Stimulated activated CD8-positive, alpha-beta memory T cell treated with anti-CD3 and anti-CD28 coated beads, Interleukin-12 subunit alpha, Interleukin-12 subunit beta, amount 100 ng/mL, for 1 hour (primary cell): ENCODE results near the gene ATXN1.
"Not testable (repeated sequence)": the region's sequence is repeated elsewhere in the genome, so short reads cannot be mapped to it uniquely, and the experiment has no call there.

Source experiments
- DNase-seq: peaks from one replicate; pipeline ENCODE4 v3.0.0-alpha.2; 2020; ENCODE audit warnings: low read depth

Gene ATXN1

DNA sequence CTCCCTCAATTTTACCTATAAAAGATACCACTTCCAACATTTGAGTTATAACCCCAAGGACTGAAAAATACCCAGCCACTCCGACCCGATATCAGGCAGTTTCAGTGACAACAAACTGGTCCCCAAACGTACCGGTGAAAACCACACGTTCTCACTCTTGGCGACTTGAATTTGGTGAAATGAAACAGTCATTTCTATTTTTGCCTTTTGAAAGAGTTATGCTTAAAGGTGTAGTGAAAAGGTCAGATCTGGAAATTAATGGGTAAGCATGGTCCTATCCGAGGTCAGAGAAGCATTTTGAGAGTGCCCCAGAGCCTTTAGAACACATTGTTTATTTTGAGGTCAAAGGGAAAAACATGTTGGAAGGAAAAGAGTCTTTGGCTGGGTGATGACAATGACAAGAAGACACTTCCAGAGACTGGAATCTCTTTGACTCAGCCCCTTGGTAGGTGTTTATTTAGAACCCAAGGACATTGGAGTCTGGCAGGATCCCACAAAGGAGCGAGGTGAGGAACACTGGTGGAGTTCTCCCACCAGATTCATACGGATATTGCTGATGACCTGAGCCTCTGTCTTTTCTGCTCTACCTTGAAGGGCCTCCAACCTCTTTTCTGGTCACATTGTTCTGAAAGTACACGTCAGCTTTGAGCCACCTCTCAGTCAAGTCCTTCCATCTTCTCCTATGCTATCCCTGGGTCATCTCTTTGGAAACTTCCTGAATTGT lies 287.9 kb downstream of the ATXN1 start:
- no peak for DNase-seq

DNA sequence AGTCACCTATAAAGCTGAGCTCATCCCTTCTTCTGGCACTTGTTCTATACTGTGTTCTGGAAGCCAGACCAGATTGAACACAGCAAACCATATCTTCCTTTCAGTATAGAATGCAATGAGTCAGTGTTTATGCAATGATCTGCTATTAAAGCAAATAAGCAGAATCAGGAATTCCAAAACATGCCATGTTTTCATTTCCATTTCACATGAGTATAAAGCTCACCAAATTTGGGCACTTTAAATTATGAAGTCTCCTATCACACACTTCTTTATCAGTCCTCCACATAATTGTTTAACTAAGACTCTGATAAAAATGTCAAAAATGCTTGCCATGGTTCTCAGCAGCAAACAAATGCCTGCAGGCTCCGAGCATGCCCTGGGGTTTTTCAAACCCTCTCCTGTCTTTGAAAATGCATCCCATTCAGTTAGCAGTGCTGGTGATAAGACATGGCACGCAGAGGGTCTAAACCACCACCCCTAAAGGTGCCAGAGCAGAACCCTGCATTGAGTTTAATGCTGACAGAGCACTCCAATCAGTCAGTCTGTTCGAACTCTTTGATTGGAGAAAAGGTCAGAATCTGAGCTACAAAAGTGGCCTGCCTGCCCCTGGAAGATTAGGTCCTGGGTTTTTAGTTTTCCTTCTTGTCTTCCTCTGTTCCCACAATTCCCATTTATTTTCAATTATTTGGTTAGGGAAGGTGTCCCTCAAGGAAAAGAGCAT lies 288.8 kb downstream of the ATXN1 start:
- DNase-seq, result no peak

DNA sequence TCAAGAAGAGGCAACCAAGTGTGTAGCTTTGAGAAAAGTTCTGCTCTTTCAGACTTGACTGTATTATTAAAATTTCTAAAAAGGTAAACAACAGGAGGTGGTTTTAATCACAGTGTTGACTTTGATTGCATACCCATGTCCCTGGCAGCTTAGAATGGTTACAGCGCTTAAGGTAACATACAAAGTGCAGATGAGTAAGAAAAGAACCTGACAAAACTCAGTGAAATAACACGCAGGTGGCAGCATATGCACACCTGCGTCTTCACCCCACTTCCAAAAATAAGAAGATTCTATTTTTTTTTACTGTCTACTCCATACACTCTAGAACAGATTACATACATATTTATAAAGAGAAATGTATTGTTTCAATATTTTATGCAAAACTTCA lies 289.4 kb downstream of the ATXN1 start:
- DNase-seq, result no peak

GRCh38 chr6:16471222-16471909 lies 289.9 kb downstream of the ATXN1 start:
- no peak for DNase-seq

DNA sequence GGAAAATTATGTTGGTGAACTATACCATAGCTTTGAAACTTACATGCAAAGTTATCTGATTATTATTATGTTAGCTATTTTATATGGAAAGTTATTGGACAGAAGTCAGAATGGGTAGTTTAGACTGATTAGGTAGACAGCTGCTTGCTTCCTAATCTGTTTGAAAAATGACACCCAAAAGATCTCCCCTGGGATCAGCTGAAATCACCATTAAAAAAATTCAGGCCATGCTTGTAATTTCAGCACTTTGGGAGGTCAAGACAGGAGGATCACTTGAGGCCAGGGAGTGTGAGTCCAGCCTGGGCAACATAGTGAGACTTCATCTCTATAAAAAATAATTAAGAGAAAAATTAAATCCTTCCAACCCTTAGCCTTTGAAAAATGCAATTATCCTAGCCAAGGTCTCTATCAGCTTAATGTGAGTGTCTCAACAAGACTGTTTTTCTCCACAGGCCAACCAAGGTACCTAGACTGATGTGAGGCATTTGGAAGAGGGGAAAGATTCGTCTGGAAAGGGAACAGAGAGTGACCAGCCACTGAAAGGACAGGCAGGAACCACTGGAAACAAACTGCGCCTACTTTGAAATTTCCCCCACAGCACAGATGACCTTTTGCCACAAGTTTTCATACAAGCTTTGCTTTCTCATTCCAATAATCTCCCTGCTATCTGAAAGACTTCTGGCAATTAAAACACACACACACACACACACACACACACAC lies 290.6 kb downstream of the ATXN1 start:
- no peak for DNase-seq

- DNase-seq, result no peak
Observed at GRCh38 chr6:16468991-16469615, 292.2 kb downstream of the ATXN1 start.

DNA sequence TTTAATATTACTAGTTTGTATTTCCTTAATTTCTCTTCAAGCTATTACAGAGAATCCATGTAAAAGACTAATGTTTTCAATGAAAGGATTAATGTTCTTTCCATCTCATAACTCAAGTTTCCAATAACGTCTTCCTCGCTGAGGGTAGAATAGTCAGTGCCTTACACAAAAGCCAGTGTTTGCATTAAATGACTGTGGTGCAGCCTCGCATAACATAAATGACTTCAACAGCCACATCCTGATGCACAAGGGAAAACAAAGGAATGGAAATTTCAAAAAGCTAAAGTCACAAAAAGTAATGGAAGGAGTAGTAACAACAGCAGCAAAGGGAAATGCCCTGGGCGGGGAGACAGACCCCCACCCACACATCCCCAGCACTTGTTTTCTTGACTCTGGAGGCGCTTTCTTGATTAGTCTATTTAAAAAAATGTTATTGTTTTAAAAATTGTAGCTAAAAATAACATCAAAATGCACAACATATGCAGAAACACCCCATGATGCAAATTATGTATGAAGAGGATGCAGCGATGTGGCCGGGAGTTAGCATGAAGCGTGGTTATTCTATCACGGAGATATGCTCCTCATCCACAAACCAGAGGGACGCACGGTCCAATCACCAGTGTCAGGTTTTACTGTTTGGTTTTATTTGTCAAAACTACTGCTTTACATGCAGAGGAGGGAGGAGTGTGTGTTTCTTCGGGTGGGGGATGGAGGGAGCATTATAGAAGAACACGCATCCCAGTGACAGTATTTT lies 294.3 kb downstream of the ATXN1 start:
- no peak for DNase-seq

DNA sequence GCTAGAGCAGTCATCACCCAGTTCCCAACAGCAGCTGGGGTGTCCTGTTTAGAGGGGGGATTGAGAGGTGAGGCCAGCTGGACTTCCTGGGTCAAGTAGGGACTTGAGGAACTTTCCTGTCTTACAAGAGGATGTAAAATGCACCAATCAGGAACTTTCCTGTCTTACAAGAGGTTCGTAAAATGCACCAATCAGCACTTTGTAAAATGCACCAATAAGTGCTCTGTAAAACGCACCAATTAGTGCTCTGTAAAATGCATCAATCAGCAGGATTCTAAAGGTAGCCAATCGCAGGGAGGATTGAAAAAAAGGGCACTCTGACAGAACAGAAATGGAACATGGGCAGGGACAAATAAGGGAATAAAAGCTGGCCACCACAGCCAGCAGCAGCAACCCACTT lies 297.2 kb downstream of the ATXN1 start:
- no peak for DNase-seq

DNA sequence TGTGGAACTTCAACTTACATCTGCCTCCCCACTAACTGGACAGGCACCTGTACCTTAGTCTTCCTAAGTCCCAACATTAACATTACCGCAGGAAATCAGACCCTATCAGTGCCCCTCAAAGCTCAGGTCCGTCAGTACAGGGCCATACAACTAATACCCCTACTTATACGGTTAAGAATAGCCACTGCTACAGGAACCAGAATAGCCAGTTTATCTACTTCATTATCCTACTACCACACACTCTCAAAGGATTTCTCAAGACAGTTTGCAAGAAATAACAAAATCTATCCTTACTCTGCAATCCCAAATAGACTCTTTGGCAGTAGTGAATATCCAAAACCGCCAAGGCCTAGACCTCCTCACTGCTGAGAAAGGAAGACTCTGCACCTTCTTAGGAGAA lies 298.0 kb downstream of the ATXN1 start:
- DNase-seq, result not testable (repeated sequence)

GRCh38 chr6:16461491-16461890 lies 299.8 kb downstream of the ATXN1 start:
- DNase-seq, result no peak

GRCh38 chr6:16459472-16459871 lies 301.8 kb downstream of the ATXN1 start:
- DNase-seq, result not testable (repeated sequence)

- no peak for DNase-seq
Observed at GRCh38 chr6:16452348-16452747, 308.9 kb downstream of the ATXN1 start.

- no peak for DNase-seq
Observed at GRCh38 chr6:16450821-16451220, 310.4 kb downstream of the ATXN1 start.

DNA sequence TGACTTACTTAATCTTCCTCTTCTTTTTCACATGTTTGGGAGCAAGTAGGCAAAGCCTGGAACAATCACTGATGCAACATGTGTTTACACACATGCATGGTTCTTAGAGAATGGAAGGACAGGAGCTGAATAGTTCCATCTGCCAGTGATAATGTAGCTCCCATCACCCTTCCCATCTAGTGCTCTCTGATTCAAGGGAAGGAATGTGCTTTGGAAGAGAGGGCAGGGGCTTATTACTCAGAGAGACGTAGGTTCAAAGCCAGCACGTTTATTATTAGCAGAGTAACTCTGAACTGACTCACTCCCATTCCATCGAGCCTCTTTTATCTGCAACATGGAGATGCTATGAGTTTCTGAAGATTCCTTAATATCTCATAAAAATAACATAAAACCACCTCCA lies 311.0 kb downstream of the ATXN1 start:
- DNase-seq, result no peak

DNA sequence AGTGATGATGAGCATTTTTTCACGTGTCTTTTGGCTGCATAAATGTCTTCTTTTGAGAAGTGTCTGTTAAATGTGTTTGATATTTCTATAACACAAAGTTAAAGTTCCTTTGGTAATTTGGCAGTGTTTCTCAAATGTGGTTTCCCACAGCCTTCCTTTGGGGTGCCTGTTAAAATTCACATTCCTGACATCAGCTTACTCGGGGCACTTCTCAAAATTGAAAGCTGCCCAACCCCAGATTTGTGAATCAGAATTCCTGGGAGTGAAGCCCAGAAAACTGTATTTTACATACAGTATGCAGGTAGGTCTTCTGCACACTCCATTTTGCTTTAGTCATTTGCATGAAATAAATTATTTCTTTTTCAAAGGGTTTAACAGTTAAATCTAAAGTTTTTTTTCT lies 315.0 kb downstream of the ATXN1 start:
- DNase-seq, result no peak

GRCh38 chr6:16442031-16442430 lies 319.2 kb downstream of the ATXN1 start:
- no peak for DNase-seq

GRCh38 chr6:16441262-16441661 lies 320.0 kb downstream of the ATXN1 start:
- no peak for DNase-seq

DNA sequence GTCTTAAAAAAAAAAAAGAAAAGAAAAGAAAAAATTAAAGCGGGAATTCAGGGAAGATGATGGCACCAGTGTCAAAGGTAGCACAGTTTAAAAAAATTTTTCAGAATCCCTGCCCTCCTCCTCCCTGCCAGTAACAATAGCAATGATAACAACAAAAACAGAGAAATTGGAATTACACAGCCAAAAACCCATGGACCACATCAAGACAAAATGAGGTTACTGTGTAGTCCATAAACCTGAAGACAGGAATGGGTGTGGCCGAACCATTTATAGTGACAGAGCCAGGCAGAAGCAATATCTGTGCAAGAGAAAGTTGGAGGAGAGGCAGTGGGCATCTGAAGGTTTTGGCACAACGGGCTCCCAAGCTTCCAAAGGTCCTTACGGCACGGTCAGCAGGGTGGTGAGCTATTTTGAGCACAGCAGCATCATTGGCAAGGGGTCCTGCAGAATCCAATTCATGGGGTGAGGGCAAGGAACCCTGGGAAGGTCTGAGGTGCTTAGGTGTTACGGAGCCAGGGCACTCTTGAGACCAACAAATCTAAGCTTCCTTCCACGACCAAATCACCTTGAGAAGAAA lies 320.5 kb downstream of the ATXN1 start:
- DNase-seq, result no peak

DNA sequence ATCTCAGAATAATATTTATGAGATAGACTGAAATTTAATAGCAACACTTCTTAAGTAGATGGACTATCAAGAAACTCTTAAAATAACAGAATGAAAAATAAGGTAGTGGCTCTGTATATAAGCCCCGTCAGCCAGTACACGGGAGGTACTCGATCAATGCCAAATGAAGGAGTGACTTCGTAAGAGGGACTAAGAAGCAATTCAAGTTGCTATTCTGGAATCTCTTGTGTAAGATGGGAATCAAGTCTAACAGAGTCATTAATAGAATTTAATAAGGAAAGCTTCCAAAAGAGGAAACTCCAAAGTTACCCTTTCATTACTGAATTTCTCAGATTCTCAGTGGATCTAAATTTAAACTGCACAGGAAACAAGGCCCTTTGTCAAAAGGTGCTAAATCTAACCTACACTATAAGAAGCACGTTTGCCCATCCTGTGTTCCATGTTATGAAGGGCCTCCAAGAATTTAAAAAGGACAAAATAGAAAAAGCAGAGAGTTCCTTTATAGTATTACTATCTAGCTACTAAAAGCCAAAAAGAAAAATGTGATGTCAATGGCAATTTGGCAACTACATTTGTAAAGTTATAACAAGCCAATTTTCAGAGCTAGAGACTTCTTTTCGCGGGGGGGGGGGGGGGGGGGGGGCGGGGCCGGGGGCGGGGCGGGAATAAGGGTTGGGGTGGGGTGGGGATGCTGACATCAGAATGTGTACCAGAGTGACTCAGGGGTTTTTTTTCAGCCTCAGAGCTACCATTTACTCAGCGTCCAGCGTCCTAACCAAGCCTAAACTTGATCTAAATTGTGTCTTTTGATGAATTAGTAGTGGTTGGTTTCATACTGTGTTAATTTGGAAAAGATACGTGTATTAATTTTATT lies 322.3 kb downstream of the ATXN1 start:
- DNase-seq, result no peak

GRCh38 chr6:16437984-16438383 lies 323.3 kb downstream of the ATXN1 start:
- DNase-seq, result no peak
